BE2C (cell line): ENCODE measurements around the gene DUT. TPM values are rescaled to one million over a fixed set of nuclear protein-coding genes. Genes with fewer than 3 reads are reported as not detected.

Source experiments
- DNase-seq: peaks from one replicate; pipeline ENCODE4 v3.0.0-alpha.2; 2020
- H3K27me3 ChIP-seq: fragments of 250-450 bp; sonication (Bioruptor Pico); 2 replicates; pipeline ENCODE4 v1.5.1; 2020; ENCODE audit warnings: mild to moderate bottlenecking
- H3K36me3 ChIP-seq: fragments of 250-450 bp; sonication (Bioruptor Pico); 2 replicates; pipeline ENCODE4 v1.5.1; 2020; ENCODE audit warnings: mild to moderate bottlenecking
- H3K4me1 ChIP-seq: fragments of 250-450 bp; sonication (Bioruptor Pico); 2 replicates; pipeline ENCODE4 v1.5.1; 2020
- H3K4me3 ChIP-seq: 2 replicates; pipeline ENCODE4 v1.5.1; 2011; ENCODE audit warnings: low read depth, low read length
- H3K9me3 ChIP-seq: fragments of 250-450 bp; sonication (Bioruptor Pico); 2 replicates; pipeline ENCODE4 v1.5.1; 2020
- polyA plus RNA-seq: library from polyadenylated mRNA; unstranded; fragments of >200 nt; gene quantifications from one replicate; pipeline ENCODE4 v1.2.1, GENCODE V29; 2012; ENCODE audit warnings: low read depth, missing spikeins; ENCODE audit not compliant: insufficient read length, insufficient read depth
- TF ChIP-seq, protein P1 (sequence below): IDR thresholded peaks from 2 replicates; pipeline ENCODE4 v1.5.1; 2012; ENCODE audit warnings: mild to moderate bottlenecking, low read depth, low read length

The DUT gene
- polyA plus RNA-seq: 124 TPM

DNA sequence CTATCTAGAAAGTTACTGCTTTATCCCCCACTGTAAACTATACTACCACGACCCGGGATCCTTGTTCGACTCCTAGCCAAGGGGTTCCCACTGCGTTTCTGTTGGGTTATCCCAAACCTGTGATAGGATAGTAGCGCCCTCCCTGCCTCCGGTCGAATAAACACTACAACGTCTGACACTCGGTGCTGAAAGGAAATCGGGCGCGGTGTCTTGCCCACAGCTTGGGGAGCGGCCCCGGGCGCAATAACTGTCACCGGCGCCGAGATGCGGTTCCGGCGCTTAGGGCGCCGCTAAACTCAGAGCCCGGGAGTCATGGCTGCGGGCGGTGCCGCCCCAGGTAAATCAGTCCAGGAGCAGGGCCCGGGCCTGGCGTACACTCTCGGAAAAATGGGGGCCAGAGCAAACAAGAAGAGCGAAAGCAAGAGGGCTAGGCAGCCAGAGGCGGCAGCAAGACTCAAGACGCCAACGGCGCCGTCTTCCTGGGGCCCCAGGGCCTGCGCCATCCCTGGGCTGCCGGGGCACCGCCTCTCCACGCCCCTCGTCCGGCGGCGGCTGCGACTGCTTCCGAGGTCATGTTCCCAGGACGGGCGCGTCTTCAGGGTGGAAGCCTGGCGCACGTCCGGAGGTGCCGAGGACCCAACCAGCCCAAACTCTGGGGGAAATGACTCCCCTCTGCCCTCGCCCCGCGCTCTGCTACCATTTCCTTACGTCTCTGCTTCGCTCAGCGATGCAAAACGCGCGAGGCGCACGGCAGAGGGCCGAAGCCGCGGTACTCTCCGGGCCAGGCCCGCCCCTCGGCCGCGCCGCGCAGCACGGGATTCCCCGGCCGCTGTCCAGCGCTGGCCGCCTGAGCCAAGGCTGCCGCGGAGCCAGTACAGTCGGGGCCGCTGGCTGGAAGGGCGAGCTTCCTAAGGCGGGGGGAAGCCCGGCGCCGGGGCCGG, at the start of gene DUT:
Gene DUT, plus strand, starts transcription at position 575 of the 941 bp plus-strand sequence. Its CDS starts 87 bp downstream, at position 662.
- H3K4me1 ChIP-seq: no peaks in the 10 kb centered on the region
- peak; percentile 86 for DNase-seq
- H3K9me3 ChIP-seq: no peaks in the 10 kb centered on the region
- no peaks in the 10 kb centered on the region for H3K27me3 ChIP-seq
- peak within 1 kb of the TSS; percentile 91 for H3K4me3 ChIP-seq
- TF ChIP-seq, protein P1, sequence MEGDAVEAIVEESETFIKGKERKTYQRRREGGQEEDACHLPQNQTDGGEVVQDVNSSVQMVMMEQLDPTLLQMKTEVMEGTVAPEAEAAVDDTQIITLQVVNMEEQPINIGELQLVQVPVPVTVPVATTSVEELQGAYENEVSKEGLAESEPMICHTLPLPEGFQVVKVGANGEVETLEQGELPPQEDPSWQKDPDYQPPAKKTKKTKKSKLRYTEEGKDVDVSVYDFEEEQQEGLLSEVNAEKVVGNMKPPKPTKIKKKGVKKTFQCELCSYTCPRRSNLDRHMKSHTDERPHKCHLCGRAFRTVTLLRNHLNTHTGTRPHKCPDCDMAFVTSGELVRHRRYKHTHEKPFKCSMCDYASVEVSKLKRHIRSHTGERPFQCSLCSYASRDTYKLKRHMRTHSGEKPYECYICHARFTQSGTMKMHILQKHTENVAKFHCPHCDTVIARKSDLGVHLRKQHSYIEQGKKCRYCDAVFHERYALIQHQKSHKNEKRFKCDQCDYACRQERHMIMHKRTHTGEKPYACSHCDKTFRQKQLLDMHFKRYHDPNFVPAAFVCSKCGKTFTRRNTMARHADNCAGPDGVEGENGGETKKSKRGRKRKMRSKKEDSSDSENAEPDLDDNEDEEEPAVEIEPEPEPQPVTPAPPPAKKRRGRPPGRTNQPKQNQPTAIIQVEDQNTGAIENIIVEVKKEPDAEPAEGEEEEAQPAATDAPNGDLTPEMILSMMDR: no peak
- H3K36me3 ChIP-seq: peaks cover 23% of the 10 kb centered on the region

DNA sequence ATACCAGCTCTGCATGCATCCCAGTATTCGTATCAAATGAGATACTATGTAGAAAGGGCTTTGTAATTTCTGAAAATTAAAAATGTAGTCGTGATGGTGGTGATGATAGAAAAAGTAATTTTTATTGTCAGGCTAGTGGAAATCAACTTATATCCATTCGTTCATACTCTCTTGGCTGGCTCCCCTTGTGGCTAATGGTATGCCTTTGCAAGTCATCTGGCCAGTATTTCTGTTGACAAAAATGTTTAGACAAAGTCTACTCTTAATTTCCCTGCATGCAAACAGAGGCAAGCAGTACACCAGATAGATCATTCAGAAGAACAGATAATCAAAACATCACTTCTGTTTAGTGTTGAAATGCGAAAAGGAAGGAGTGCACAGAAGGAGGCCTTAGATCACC, 49.6 kb upstream of the DUT start:
- H3K27me3 ChIP-seq: no peaks in the 10 kb centered on the region
- no peaks in the 10 kb centered on the region for H3K36me3 ChIP-seq
- H3K9me3 ChIP-seq: no peaks in the 10 kb centered on the region
- TF ChIP-seq, protein P1: peak; percentile 19; the same call in 1 of the 2 replicates
- no peak overlapping the region for H3K4me3 ChIP-seq
- no peaks in the 10 kb centered on the region for H3K4me1 ChIP-seq
- no peak for DNase-seq

DNA sequence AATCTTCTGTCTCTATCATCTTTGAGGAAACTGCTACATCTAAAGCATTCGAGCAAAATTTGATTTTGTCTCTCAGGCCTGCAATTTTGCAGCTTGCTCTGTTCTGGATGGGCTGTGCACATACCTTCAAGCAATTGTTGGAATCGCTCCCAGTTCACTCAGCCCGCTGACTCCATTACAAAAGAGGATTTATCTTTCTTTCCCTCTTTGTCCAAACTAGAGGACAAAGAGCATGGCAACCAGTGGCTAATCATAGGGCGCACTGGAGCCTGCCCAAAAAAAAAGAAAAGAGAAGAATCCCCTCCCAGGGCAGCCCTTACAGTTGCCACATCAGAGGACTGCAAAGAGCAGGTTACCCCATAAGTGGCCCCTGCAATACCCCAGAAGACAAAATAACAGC, 49.0 kb upstream of the DUT start:
- no peaks in the 10 kb centered on the region for H3K36me3 ChIP-seq
- H3K27me3 ChIP-seq: no peaks in the 10 kb centered on the region
- H3K9me3 ChIP-seq: no peaks in the 10 kb centered on the region
- TF ChIP-seq, protein P1: no peak
- no peak overlapping the region for H3K4me3 ChIP-seq
- no peak for DNase-seq
- H3K4me1 ChIP-seq: no peaks in the 10 kb centered on the region

DNA sequence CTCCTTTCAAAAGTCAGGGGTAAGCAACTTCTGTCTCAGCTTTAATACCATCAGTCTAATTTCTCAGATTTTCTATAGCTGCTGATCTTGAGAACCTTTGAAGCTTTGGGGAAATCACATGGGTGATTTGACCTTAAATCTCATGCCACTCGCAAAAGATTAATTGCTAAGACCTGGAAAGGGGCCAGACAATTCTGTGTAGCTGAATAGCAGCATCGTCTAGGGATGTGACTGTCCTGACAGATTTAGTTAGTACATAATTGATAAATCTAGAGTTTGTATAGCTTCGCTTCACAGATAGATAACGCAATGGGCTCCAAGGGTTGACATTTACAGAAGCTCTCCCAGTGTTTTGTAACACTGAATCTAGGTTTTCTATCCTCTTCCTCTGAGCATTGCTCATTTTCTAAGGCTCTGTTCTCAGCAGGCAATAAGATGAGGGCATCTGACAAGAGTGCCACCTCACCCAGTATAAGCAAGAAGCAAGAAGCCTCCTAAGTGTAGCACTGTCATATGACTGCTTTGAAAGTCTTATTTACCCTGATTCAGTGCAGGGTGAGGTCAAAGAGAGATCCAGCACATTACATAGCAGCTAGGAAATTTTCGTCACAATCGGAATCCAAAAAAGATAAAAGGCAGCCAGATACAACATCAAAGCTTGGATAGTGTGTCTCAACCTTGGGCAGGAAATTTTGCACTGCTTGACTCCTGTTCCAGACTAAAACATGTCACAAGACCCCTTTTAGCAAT, 47.7 kb upstream of the DUT start:
- TF ChIP-seq, protein P1: no peak
- no peaks in the 10 kb centered on the region for H3K36me3 ChIP-seq
- H3K4me1 ChIP-seq: no peaks in the 10 kb centered on the region
- no peak for DNase-seq
- H3K27me3 ChIP-seq: no peaks in the 10 kb centered on the region
- H3K4me3 ChIP-seq: no peak overlapping the region
- no peaks in the 10 kb centered on the region for H3K9me3 ChIP-seq

DNA sequence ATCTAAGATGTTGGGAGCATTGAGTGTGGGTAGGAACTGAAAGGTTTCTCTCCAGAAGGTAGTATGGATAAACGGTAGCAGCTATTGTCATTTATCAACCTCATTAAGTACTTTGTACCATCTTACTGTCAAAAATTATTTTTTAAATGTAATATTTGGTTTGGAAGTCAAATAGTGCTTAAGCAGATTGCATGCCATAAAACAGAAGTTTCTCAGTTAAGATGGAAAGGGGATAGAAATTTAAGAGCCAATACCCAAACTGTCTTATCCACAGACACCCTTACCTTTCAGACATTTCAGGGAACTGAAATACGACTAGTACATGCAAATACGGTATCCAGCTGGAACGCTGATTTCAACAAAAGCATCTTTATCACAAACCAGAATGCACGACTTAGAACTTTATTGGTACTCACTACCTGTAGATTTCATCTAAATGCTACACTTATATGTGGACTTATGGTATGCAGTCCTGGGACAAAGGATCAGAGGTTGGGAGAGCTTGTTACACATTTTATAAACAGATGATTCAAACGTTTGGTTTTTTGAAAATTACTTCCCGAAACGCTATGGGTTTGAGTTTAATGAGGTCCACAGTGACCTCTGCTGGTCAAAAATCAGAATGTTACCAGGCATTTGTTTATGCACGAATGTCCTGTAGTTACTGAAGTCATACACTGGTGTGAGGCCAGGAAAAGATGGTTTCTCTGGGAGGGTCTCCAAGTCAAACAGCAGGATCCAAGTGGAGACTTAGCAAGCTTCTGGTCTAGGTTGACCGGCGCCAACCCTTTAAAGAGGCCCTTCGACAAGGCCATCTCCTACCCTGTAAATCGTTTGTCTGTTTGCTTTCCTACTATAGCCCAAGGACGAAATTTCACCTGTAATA, 45.7 kb upstream of the DUT start:
- peak; percentile 63 for DNase-seq
- H3K9me3 ChIP-seq: no peaks in the 10 kb centered on the region
- no peaks in the 10 kb centered on the region for H3K27me3 ChIP-seq
- H3K4me3 ChIP-seq: peak overlapping the region; percentile 34
- TF ChIP-seq, protein P1: peak; percentile 83
- no peaks in the 10 kb centered on the region for H3K36me3 ChIP-seq
- H3K4me1 ChIP-seq: no peaks in the 10 kb centered on the region
